Sciatic nerve (tissue), 2 donors: ENCODE data around the gene RNF115. TPM values are rescaled to one million over a fixed set of nuclear protein-coding genes. Genes with fewer than 3 reads are reported as not detected.
A peak's percentile ranks its signal among the peaks of the same experiment; 100 is the strongest.
"Not testable (repeated sequence)": the region's sequence is repeated elsewhere in the genome, so short reads cannot be mapped to it uniquely, and the experiment has no call there.

Experiments used
- ATAC-seq: fragments of 200-7000 bp; cut with Tn5 transposase; one replicate; pipeline ENCODE4 v1.9.1; 2020; ENCODE audit warnings: mild to moderate bottlenecking, moderate library complexity
- DNase-seq: peaks from one replicate; pipeline ENCODE4 v3.0.0-alpha.2; 2020; ENCODE audit warnings: low spot score
- intact Hi-C: fragments of 100-400 bp; cut with DNase I; formaldehyde crosslinking; loops from one replicate; pipeline ENCODE4 v1.14.2; 2022
- total RNA-seq: library from RNA; stranded (reverse); fragmentation: NEBNext Ultra II Directional; extraction: Animal tissue kit (Norgen Biotek cat#: 25700); gene quantifications from one replicate; pipeline ENCODE4 v1.2.1, GENCODE V29; 2021
- donor health status: DM: no; HTN: no; CAD: no.
- donor health status: DM: no; HTN: no; CAD: no.

Gene RNF115
- total RNA-seq, 1 donor from 2014 or later: 19.9 TPM

DNA sequence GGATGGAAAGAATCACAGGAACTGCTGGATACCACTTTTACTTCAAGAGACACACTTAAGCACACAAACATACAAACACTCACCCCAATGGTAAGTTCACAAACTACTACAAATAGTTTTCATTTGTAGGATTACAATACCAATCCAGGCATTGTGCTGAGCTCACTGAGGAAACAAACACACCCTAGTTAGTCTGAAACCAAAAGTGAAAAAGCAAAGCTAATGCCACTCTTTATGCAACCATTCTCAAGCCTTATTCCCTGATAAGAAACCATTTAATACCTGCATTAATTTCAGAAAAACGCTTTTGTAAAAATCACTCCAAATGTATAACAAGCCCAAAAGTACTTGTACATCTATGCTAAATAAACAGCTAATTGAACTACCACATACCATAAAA, 38.3 kb downstream of the RNF115 start:
- DNase-seq: no peak
- intact Hi-C loops: no loop called here
- no peak for ATAC-seq

DNA sequence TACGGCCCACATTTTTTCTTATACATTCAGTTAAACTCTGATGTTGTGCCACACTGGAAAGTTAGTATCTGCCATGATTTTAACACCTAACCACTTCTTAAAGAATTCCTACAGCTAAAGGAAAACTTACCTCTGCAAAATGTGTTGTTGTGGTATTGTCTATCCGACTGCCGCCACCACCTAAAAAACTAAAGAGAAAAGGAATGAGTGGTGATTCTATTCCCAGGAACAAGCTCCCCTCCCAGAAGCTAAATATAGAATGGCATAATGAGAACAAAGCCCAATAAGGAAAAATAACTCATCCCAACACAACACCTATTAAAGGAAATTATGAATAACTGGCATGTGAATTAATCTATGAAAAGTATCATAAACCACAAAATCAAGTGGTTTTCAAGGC, 39.5 kb downstream of the RNF115 start:
- no peak for DNase-seq
- ATAC-seq: no peak
- intact Hi-C loops: no loop called here

DNA sequence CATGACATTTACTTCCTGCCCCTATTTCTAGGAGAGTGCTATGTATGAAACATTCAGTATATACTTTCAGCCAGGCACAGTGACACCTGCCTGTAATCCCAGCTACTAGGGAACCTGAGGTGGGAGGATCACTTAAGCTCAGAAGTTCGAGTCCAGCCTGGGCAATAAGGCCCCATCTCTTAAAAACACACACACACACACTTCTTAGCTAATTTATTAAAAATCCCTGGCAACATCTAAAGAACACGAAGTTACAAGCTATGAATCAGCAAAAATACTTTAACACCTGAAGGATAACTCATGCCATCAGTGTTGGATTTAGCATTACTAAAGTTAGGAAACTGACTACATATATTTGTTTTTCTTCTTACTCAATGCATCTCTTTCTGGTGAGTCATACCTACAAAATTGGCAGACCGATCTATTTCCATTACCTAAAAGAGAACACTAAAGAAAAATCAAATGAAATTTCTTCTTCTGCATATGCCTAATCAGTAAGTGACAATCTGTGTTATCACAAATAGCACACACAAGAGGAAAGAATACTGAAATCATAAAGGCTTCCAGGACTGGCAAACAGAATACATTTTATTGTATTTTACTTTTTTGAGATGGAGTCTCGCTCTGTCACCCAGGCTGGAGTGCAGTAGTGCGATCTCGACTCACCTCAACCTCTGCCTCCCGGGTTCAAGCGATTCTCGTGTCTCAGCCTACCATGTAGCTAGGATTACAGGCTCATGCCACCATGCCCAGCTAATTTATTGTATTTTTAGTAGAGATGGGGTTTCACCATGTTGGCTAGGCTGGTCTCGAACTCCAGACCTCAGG, 41.4 kb downstream of the RNF115 start:
- ATAC-seq: peak; percentile 82
- intact Hi-C loops: no loop called here
- no peak for DNase-seq

DNA sequence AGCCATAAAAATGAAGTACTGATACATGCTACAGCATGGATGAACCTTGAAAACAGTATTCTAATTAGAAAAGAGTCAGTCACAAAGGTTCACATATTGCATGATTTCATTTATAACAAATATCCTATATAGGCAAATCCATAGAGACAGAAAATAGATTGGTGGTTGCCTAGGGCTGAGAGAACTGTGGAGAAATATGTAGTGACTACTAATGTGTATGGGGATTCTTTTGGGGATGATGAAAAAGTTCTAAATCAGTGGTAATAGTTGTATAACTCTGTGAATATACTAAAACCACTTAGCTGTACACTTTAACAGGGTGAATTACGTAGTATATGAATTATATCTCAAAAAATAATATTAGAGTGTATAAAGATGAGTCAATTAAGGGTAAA, 45.8 kb downstream of the RNF115 start:
- no peak for ATAC-seq
- DNase-seq: no peak
- intact Hi-C loops: loop anchor here (10.0 kb wide), 1 partner anchor 47 kb away; the partner anchor contains the start of genes POLR3C and RNF115

GRCh38 chr1:145777357-145778145, 46.3 kb downstream of the RNF115 start:
- ATAC-seq (peak; percentile 68), DNase-seq (no peak)
- intact Hi-C loops: loop anchor here (10.0 kb wide), 1 partner anchor 47 kb away; the partner anchor contains the start of genes POLR3C and RNF115

DNA sequence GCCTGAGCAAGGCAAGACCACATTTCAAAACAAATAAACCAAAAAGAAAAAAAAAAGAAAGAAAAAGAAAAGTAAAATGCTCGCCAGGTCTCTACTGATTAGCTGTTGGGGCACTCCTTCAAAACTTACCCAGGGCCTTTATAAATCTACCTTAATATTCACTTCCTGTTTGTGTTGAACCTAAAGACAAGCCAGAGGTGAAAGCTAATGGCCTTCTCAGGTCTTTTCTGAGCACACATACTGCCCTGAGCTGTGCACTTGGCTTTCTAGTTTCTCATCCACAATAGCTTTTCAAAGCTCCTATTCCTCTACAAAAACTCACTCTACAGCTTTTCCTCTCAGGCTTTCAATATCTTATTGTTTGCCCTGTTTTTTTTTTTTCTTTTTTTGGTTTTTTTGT, 50.5 kb downstream of the RNF115 start:
- intact Hi-C loops: loop anchor here (10.0 kb wide), 1 partner anchor 51 kb away; the partner anchor contains the start of genes POLR3C and RNF115
- no peak for DNase-seq
- ATAC-seq: no peak

DNA sequence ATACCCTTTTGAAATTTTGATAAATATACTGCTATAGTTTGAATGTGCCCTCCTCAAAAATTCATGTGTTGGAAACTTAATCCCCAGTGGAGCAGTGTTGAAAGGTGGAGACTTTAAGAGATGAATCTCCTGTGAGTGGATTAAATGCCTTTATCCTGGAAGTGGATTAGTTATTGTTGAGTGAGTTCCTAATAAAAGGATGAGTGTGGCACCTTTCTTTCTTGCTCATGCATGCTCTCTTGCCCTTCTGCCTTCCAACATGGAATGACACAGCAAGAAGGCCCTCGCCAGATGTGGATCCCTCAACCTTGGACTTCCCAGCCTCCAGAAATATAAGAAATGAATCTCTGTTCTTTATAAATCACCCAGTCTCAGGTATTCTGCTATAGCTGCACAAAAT, 52.8 kb downstream of the RNF115 start:
- DNase-seq (no peak), ATAC-seq (no peak)
- intact Hi-C loops: loop anchor here (10.0 kb wide), 1 partner anchor 54 kb away; the partner anchor contains the start of genes POLR3C and RNF115

GRCh38 chr1:145768004-145768403, 55.9 kb downstream of the RNF115 start:
- intact Hi-C loops: not testable (repeated sequence)
- peak; percentile 34 for ATAC-seq

GRCh38 chr1:145766926-145767325, 57.0 kb downstream of the RNF115 start:
- ATAC-seq, DNase-seq, intact Hi-C loops: not testable (repeated sequence)

More at GRCh38 chr1:145768004-145768403, 55.9 kb downstream of the RNF115 start:
- DNase-seq: not testable (repeated sequence)

DNA sequence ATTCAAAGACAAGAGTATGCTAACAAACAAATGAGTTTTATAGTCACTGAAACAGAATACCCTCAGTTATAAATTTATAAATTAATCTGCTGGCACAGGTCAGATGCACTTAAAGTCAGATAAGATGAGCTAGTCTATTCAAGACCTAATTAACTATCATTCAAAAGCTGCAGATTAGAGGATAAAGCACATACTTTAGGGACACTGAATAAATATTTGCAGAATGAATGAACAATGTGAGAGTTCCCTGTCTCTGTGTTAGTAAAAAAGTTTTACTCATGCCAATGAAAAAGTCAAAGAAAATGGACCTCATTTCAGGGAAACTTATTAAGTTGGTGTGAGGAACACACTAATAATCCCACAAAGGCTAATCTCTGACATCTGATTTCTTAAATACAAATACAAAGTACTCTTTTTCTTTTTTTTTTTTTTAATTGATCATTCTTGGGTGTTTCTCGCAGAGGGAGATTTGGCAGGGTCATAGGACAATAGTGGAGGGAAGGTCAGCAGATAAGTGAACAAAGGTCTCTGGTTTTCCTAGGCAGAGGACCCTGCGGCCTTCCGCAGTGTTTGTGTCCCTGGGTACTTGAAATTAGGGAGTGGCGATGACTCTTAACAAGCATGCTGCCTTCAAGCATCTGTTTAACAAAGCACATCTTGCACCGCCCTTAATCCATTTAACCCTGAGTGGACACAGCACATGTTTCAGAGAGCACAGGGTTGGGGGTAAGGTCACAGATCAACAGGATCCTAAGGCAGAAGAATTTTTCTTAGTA, 58.1 kb downstream of the RNF115 start:
- intact Hi-C loops, ATAC-seq, DNase-seq: not testable (repeated sequence)

- intact Hi-C loops, ATAC-seq, DNase-seq: not testable (repeated sequence)
Measured at GRCh38 chr1:145765127-145765526, 58.8 kb downstream of the RNF115 start.

DNA sequence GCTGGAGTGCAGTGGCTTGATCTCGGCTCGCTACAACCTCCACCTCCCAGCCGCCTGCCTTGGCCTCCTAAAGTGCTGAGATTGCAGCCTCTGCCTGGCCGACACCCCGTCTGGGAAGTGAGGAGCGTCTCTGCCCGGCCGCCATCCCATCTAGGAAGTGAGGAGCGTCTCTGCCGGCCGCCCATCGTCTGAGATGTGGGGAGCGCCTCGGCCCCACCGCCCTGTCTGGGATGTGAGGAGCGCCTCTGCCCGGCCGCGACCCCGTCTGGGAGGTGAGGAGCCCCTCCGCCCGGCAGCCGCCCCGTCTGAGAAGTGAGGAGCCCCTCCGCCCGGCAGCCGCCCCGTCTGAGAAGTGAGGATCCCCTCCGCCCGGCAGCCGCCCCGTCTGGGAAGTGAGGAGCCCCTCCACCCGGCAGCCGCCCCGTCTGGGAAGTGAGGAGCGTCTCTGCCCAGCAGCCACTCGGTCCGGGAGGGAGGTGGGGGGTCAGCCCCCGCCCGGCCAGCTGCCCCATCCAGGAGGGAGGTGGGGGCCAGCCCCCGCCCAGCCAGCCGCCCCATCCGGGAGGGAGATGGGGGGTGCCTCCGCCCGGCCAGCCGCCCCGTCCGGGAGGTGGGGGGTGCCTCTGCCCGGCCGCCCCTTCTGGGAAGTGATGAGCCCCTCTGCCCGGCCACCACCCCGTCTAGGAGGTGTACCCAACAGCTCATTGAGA, 59.5 kb downstream of the RNF115 start:
- intact Hi-C loops, ATAC-seq, DNase-seq: not testable (repeated sequence)

GRCh38 chr1:145762001-145762400, 61.9 kb downstream of the RNF115 start:
- DNase-seq, ATAC-seq, intact Hi-C loops: not testable (repeated sequence)

- ATAC-seq, intact Hi-C loops, DNase-seq: not testable (repeated sequence)
Measured at GRCh38 chr1:145761498-145761897, 62.4 kb downstream of the RNF115 start.

- intact Hi-C loops, DNase-seq, ATAC-seq: not testable (repeated sequence)
Measured at GRCh38 chr1:145760395-145760949, 63.4 kb downstream of the RNF115 start.

DNA sequence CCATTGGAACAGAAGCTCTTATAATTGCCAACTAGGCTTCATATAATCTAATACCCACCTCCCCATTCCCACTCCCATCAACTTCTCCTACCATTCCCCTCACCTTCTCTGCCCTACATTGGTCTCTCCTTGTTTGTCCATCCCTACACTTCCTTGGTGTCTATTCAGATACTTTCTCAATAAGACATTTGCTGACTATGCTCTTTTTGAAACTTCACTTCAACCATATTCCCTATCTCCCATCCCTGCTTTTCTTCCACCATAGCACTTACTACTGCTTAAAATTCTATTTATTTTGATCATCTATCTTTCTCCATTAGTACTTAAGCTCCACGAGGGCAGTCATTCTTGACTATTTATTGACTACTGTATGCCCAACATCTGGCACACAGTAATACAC, 64.2 kb downstream of the RNF115 start:
- DNase-seq: no peak
- no peak for ATAC-seq
- intact Hi-C loops: no loop called here

DNA sequence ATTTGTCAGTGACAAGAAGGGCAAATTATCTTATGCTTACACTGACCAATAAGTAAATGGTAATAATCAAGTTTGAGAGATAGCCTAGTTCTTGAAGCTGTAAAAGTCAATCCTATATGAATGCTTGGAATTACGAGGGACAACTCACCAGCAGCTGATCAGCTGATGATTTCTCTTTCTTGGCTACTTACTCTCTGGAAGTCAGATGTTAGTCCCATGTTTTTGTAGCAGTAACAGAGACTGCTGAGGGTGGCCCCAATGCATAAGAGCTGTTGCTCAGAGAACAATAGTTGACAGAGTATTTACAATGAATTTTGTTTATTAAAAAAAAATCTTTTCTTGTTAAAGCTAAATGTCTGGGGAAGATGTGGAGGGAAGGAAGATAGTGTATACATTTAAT, 65.3 kb downstream of the RNF115 start:
- DNase-seq (no peak), ATAC-seq (no peak)
- intact Hi-C loops: no loop called here

DNA sequence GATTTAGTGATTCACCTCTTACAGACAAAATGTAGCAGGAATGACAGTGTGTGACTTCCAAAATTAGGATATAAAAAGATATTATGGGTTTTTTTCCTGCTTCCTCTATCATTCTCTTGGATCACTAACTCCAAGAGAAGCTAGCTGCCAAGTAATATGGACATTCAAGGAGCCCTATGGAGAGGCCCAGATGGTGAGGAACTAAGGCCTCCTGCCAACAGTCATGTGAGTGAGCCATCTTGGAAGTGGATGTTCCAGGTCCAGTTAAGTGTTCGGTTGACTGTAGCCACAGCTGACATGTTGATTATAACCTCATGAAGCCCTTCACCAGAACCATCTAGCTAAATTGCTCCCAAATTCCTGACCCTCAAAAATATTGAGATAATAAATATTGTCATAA, 65.8 kb downstream of the RNF115 start:
- DNase-seq (no peak), ATAC-seq (no peak)
- intact Hi-C loops: no loop called here
